OCI-LY7 (cell line): ENCODE results near the gene MYO7A. TPM values are rescaled to one million over a fixed set of nuclear protein-coding genes. Genes with fewer than 3 reads are reported as not detected.

ENCODE experiments used
- Bru-seq: library from RNA; stranded (reverse); fragments of 400-500 nt; gene quantifications from one replicate; lab custom pipeline; 2021; lab: Mats Ljungman, UMichigan
- BruChase-seq, 2 experiments: library from RNA; stranded (reverse); fragments of 400-500 nt; gene quantifications; one replicate each; lab custom pipeline; 2021; lab: Mats Ljungman, UMichigan
- BruUV-seq: library from RNA; stranded (reverse); fragments of 400-500 nt; replicated peaks from 2 replicates; lab custom pipeline; 2021; lab: Mats Ljungman, UMichigan
- CTCF ChIA-PET: fragments of 300-600 bp; sonication (Branson Sonifier 250); formaldehyde crosslinking; loops from one replicate; lab custom pipeline; 2022; ENCODE audit warnings: antibody characterized with exemption; ENCODE audit not compliant: unreplicated experiment; lab: Charles Lee
- POLR2A ChIA-PET: fragments of 300-600 bp; sonication (Branson Sonifier 250); formaldehyde crosslinking; loops from one replicate; lab custom pipeline; 2022; ENCODE audit warnings: antibody characterized with exemption; lab: Charles Lee
- DNase-seq: peaks from one replicate; pipeline ENCODE4 v3.0.0-alpha.2; 2015; ENCODE audit warnings: low spot score
- H2AFZ ChIP-seq: fragments of 200-600 bp; sonication (generic), shearing (Covaris generic); 2 replicates; pipeline ENCODE4 v1.6.1; 2014; ENCODE audit warnings: mild to moderate bottlenecking, antibody characterized with exemption, low read length, moderate library complexity
- H3K27ac ChIP-seq: fragments of 200-600 bp; sonication (generic); 2 replicates; pipeline ENCODE4 v1.5.1; 2014; ENCODE audit warnings: mixed run types, low read depth, mild to moderate bottlenecking, moderate library complexity, low read length, inconsistent platforms; ENCODE audit not compliant: poor library complexity, severe bottlenecking
- H3K36me3 ChIP-seq: fragments of 200-600 bp; sonication (generic); 2 replicates; pipeline ENCODE4 v1.6.1; 2014; ENCODE audit warnings: mild to moderate bottlenecking, antibody characterized with exemption, low read length, moderate library complexity, mixed read lengths; ENCODE audit not compliant: insufficient read depth
- H3K4me1 ChIP-seq: fragments of 200-600 bp; sonication (generic); 2 replicates; pipeline ENCODE4 v1.5.1; 2014; ENCODE audit warnings: mild to moderate bottlenecking, low read length; ENCODE audit not compliant: insufficient read depth, poor library complexity, severe bottlenecking
- H3K4me2 ChIP-seq: fragments of 200-600 bp; sonication (generic); 2 replicates; pipeline ENCODE4 v1.6.1; 2014; ENCODE audit warnings: mild to moderate bottlenecking, low read length
- H3K4me3 ChIP-seq: fragments of 200-600 bp; sonication (generic); 2 replicates; pipeline ENCODE4 v1.5.1; 2014; ENCODE audit warnings: mild to moderate bottlenecking, low read depth, low read length; ENCODE audit not compliant: poor library complexity, severe bottlenecking
- H3K79me2 ChIP-seq: fragments of 200-600 bp; sonication (generic); 2 replicates; pipeline ENCODE4 v1.6.1; 2016; ENCODE audit warnings: low read depth, mild to moderate bottlenecking, low read length, moderate library complexity, mixed read lengths; ENCODE audit not compliant: insufficient read depth
- H3K9me2 ChIP-seq: fragments of 200-600 bp; sonication (generic); 2 replicates; pipeline ENCODE4 v1.6.1; 2016; ENCODE audit warnings: mild to moderate bottlenecking, low read length, mixed read lengths; ENCODE audit not compliant: insufficient read depth
- H3K9me3 ChIP-seq: fragments of 200-600 bp; sonication (generic); 2 replicates; pipeline ENCODE4 v1.6.1; 2014; ENCODE audit warnings: mild to moderate bottlenecking, mixed run types, low read length, mixed read lengths
- H4K20me1 ChIP-seq: fragments of 200-600 bp; sonication (generic); 2 replicates; pipeline ENCODE4 v1.6.1; 2014; ENCODE audit warnings: mild to moderate bottlenecking, antibody characterized with exemption, low read length, moderate library complexity, mixed read lengths; ENCODE audit not compliant: insufficient read depth
- EZH2phosphoT487 ChIP-seq: fragments of 200-600 bp; sonication (generic); IDR thresholded peaks from 2 replicates; pipeline ENCODE4 v1.6.1; 2018; ENCODE audit warnings: low read depth, borderline replicate concordance, mild to moderate bottlenecking, mixed run types, antibody characterized with exemption, low read length, moderate library complexity, mixed read lengths
- intact Hi-C: fragments of 100-400 bp; cut with micrococcal nuclease; formaldehyde crosslinking; loops from one replicate; pipeline ENCODE4 v1.10.0; 2022; ENCODE audit not compliant: unreplicated experiment
- long read RNA-seq: library from polyadenylated mRNA; stranded (forward); transcript quantifications from one replicate; pipeline ENCODE4 v2.0.0, GENCODE V29; 2022
- total RNA-seq, 2 experiments: library from RNA; depleted of rRNA in 1 of 2; stranded (reverse); fragments of >200 nt in 1 of 2; shearing (Covaris generic) in 1 of 2; gene quantifications; 2 replicates each; pipeline ENCODE4 v1.2.3, GENCODE V29; 2014 to 2022
- TF ChIP-seq, protein P1 (sequence below): fragments of 200-600 bp; sonication (generic); conservative IDR thresholded peaks from 2 replicates; pipeline ENCODE4 v1.5.1; 2014; ENCODE audit warnings: mild to moderate bottlenecking, antibody characterized with exemption, low read length, moderate library complexity, mixed read lengths

The MYO7A gene
- total RNA-seq (2014; rRNA removed; shearing (Covaris generic)) (not detected in 2 replicates), total RNA-seq (2022) (not detected in 2 replicates), Bru-seq, nascent RNA (percentile 4 among the genes with signal in this experiment), BruChase-seq, experiment 1, labeled RNA remaining after a 6-hour chase (percentile 2 among the genes with signal in this experiment), BruChase-seq, experiment 2, labeled RNA remaining after a 2-hour chase (not detected)
- long read RNA-seq = 0 reads

- Histone ChIP-seq H2AFZ (peak within 1 kb of the TSS; percentile 39; the same call in 1 of the 2 replicates), H3K4me2 (peak within 1 kb of the TSS; percentile 40; the same call in 1 of the 2 replicates), H3K27ac (no peak within 1 kb of the TSS), H3K9me3 (no peaks in the 10 kb centered on the region), H3K4me3 (no peak within 1 kb of the TSS), H3K4me1 (peaks cover 11% of the 10 kb centered on the region), H4K20me1 (no peaks in the 10 kb centered on the region), H3K79me2 (no peaks in the 10 kb centered on the region), H3K36me3 (no peaks in the 10 kb centered on the region), H3K9me2 (no peaks in the 10 kb centered on the region)
- intact Hi-C loops = loop anchor here (1.0 kb wide), 1 partner anchor 60 kb away; no protein-coding TSS in a partner anchor
- POLR2A ChIA-PET = no interaction called here
- peak; percentile 9 for DNase-seq
- CTCF ChIA-PET = no interaction called here
- no TSS peak for BruUV-seq
- TF ChIP-seq EZH2phosphoT487 = no peak
These were observed at the start of gene MYO7A for GRCh38 chr11:77127920-77128691. MYO7A (plus strand) TSS chr11:77128246; CDS start chr11:77130635, 2,389 bp downstream.

DNA sequence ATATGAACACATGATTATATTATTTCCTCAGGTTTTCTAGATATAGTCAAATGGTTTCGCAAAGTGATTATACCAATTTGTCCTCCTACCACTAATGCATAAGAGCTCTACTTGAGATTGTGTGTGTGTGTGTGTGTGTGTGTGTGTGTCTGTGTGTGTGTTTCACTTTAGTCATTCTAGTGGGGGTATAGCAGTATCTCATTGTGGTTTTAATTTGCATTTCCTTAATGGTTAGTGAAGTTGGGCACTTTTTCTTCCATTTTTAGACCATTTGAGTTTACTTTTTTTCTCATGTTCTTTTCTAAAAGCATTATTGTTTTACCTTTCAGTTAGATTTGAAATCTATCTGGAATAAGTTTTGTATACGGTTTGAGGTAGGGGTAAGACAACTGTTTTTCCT, 48.4 kb upstream of the MYO7A start:
- no peaks in the 10 kb centered on the region for H4K20me1 ChIP-seq

More for the DNA sequence above, 48.4 kb upstream of the MYO7A start:
- Histone ChIP-seq H3K79me2 (no peaks in the 10 kb centered on the region), H3K4me2 (no peak overlapping the region), H3K27ac (no peak overlapping the region), H2AFZ (no peak overlapping the region), H3K9me2 (no peaks in the 10 kb centered on the region), H3K36me3 (no peaks in the 10 kb centered on the region), H3K4me1 (no peaks in the 10 kb centered on the region), H3K4me3 (no peak overlapping the region), H3K9me3 (peaks cover 7% of the 10 kb centered on the region; the same call in 1 of the 2 replicates)
- intact Hi-C loops = no loop called here
- ChIA-PET CTCF (no interaction called here), POLR2A (interaction anchor here (0.6 kb wide), 1 partner anchor 32 kb away, joined by 3 read pairs; no protein-coding TSS in a partner anchor)
- BruUV-seq = no TSS peak
- DNase-seq = no peak
- TF ChIP-seq, protein P1, sequence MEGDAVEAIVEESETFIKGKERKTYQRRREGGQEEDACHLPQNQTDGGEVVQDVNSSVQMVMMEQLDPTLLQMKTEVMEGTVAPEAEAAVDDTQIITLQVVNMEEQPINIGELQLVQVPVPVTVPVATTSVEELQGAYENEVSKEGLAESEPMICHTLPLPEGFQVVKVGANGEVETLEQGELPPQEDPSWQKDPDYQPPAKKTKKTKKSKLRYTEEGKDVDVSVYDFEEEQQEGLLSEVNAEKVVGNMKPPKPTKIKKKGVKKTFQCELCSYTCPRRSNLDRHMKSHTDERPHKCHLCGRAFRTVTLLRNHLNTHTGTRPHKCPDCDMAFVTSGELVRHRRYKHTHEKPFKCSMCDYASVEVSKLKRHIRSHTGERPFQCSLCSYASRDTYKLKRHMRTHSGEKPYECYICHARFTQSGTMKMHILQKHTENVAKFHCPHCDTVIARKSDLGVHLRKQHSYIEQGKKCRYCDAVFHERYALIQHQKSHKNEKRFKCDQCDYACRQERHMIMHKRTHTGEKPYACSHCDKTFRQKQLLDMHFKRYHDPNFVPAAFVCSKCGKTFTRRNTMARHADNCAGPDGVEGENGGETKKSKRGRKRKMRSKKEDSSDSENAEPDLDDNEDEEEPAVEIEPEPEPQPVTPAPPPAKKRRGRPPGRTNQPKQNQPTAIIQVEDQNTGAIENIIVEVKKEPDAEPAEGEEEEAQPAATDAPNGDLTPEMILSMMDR = no peak
- TF ChIP-seq EZH2phosphoT487 = no peak
